Heart left ventricle (tissue), 13 donors: Measurements from ENCODE around the gene VDR.

Experiments used
- POLR2A ChIP-seq, 2 donors: fragments of 450-650 bp; IDR thresholded peaks; one replicate each; pipeline ENCODE4 v1.6.1; 2017; ENCODE audit warnings: antibody characterized with exemption in 2 of 2, mild to moderate bottlenecking in 2 of 2, moderate library complexity in 2 of 2
- TF ChIP-seq, protein P1 (sequence below), 12 donors: fragments of 200-600 bp; sonication (generic) in 4 of 12; IDR thresholded peaks; one replicate each; pipeline versions ENCODE4 v1.5.0 to v1.8.0; 2018 to 2022; ENCODE audit warnings: antibody characterized with exemption in 12 of 12, mild to moderate bottlenecking in 5 of 12
- donor health status: ischemic (EF 13 %, LVEDD 7.1; RV severe dilation, severe dysfunction).
- donor health status: DM: no; HTN: yes; CAD: no.
- donor health status: DM: no; HTN: no; CAD: no.
- donor health status: ischemic (EF 25% LVEDD 6.9; RV normal size, moderate dysfunction).
- donor health status: ischemic (EF 25% LVEDD 5.7; RV mildly dilated, moderate dysfunction).
- donor health status: ischemic (EF 35%, LVEDD 5.7; RV mildly dilated, moderate dysfunction).
- donor health status: nonischemic (EF 11% LVEDD 7.7; RV severe dilation, severe dysfunction).
- donor health status: DM: yes; HTN: yes; CAD: no.
- donor health status: PGD.
- donor health status: ischemic (EF 29% LVEDD 5.4; RV normal size, mild dysfunction).
- donor health status: nonischemic (EF 23%, LVEDD 6.1; RV moderate dilation, normal function).

- TF ChIP-seq POLR2A (IDR thresholded peaks at IDR 0.05): no peak
- TF ChIP-seq, protein P1, sequence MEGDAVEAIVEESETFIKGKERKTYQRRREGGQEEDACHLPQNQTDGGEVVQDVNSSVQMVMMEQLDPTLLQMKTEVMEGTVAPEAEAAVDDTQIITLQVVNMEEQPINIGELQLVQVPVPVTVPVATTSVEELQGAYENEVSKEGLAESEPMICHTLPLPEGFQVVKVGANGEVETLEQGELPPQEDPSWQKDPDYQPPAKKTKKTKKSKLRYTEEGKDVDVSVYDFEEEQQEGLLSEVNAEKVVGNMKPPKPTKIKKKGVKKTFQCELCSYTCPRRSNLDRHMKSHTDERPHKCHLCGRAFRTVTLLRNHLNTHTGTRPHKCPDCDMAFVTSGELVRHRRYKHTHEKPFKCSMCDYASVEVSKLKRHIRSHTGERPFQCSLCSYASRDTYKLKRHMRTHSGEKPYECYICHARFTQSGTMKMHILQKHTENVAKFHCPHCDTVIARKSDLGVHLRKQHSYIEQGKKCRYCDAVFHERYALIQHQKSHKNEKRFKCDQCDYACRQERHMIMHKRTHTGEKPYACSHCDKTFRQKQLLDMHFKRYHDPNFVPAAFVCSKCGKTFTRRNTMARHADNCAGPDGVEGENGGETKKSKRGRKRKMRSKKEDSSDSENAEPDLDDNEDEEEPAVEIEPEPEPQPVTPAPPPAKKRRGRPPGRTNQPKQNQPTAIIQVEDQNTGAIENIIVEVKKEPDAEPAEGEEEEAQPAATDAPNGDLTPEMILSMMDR (IDR thresholded peaks at IDR 0.05): no peak
Measured at GRCh38 chr12:47899466-47899865, 5.3 kb downstream of the VDR start.
